GM12878 (cell line): ENCODE measurements around the gene DPPA3. TPM values are rescaled to one million over a fixed set of nuclear protein-coding genes. Genes with fewer than 3 reads are reported as not detected.

ENCODE experiments used
- ATAC-seq: fragments of 200-7000 bp; cut with Tn5 transposase; 3 replicates; pipeline ENCODE4 v1.9.1; 2020; ENCODE audit warnings: mild to moderate bottlenecking, moderate library complexity
- BruUV-seq: library from RNA; stranded (reverse); fragments of 400-500 nt; replicated peaks from 2 replicates; lab custom pipeline; 2021; lab: Mats Ljungman, UMichigan
- CTCF ChIA-PET: fragments of 300-600 bp; sonication (Branson Sonifier 250); formaldehyde crosslinking; extraction: SDS; loops from one replicate; lab custom pipeline; 2021; ENCODE audit warnings: inconsistent platforms; lab: Yijun Ruan, JAX
- POLR2A ChIA-PET: fragments of 350-600 bp; formaldehyde crosslinking; extraction: SDS; loops from one replicate; lab custom pipeline; 2021; ENCODE audit warnings: inconsistent platforms; lab: Charles Lee
- RAD21 ChIA-PET: fragments of 300-600 bp; sonication (Branson Sonifier 250); formaldehyde crosslinking; loops from one replicate; lab custom pipeline; 2023; ENCODE audit warnings: antibody characterized with exemption; ENCODE audit not compliant: unreplicated experiment; lab: Charles Lee
- SMC1A ChIA-PET: fragments of 300-600 bp; sonication (Branson Sonifier 250); formaldehyde crosslinking; loops from one replicate; lab custom pipeline; 2023; ENCODE audit not compliant: unreplicated experiment, uncharacterized antibody; lab: Charles Lee
- DNase-seq: peaks from one replicate; pipeline ENCODE4 v3.0.0-alpha.2; 2011; ENCODE audit warnings: low read depth, low spot score
- FAIRE-seq: peaks from 3 replicates; lab custom pipeline; 2011; peaks lifted over from hg19 to GRCh38; lab: Jason Lieb, UNC
- H2AFZ ChIP-seq: 2 replicates; pipeline ENCODE4 v1.6.0; 2011; ENCODE audit warnings: low read depth, low read length, control low read depth; ENCODE audit not compliant: control insufficient read depth
- H3K27ac ChIP-seq: 2 replicates; pipeline ENCODE4 v1.5.1; 2011; ENCODE audit warnings: control low read depth; ENCODE audit not compliant: control insufficient read depth, insufficient read depth
- H3K27me3 ChIP-seq, 2 experiments: replicated peaks in 1 of 2; 2 replicates each; pipeline versions ENCODE4 v1.6.0 to v1.6.1; 2011; ENCODE audit warnings: low read length in 1 of 2; ENCODE audit not compliant: control insufficient read depth in 2 of 2, insufficient read depth in 2 of 2
- H3K36me3 ChIP-seq, 2 experiments: 2 replicates each; pipeline ENCODE4 v1.5.1; 2011; ENCODE audit warnings: low read length in 1 of 2; ENCODE audit not compliant: control insufficient read depth in 2 of 2, insufficient read depth in 2 of 2
- H3K4me1 ChIP-seq: 2 replicates; pipeline ENCODE4 v1.6.1; 2011; ENCODE audit warnings: mild to moderate bottlenecking, low read length, moderate library complexity, mixed read lengths; ENCODE audit not compliant: control insufficient read depth, insufficient read depth
- H3K4me2 ChIP-seq: 2 replicates; pipeline ENCODE4 v1.6.0; 2011; ENCODE audit warnings: control low read depth; ENCODE audit not compliant: control insufficient read depth, insufficient read depth
- H3K4me3 ChIP-seq: fragments of 200-600 bp; sonication (generic); 2 replicates; pipeline ENCODE4 v1.5.1; 2016
- H3K79me2 ChIP-seq: 2 replicates; pipeline ENCODE4 v1.6.0; 2011; ENCODE audit warnings: low read length; ENCODE audit not compliant: control insufficient read depth, insufficient read depth
- H3K9ac ChIP-seq: 2 replicates; pipeline ENCODE4 v1.8.0; 2011; ENCODE audit warnings: low read length, control low read depth, mixed read lengths; ENCODE audit not compliant: control insufficient read depth, insufficient read depth
- H3K9me3 ChIP-seq: replicated peaks from 3 replicates; pipeline ENCODE4 v1.5.1; 2011; ENCODE audit warnings: mild to moderate bottlenecking, low read length; ENCODE audit not compliant: control insufficient read depth, insufficient read depth
- H4K20me1 ChIP-seq: 2 replicates; pipeline ENCODE4 v1.6.0; 2011; ENCODE audit not compliant: control insufficient read depth, insufficient read depth
- DPF2 ChIP-seq: fragments of 450-650 bp; IDR thresholded peaks from 2 replicates; pipeline ENCODE4 v1.6.1; 2017; ENCODE audit warnings: mild to moderate bottlenecking
- HCFC1 ChIP-seq: fragments of 150-350 bp; IDR thresholded peaks from 2 replicates; pipeline ENCODE4 v1.6.1; 2014; ENCODE audit warnings: low read length
- HDAC2 ChIP-seq: fragments of 200-600 bp; sonication (generic); IDR thresholded peaks from 2 replicates; pipeline ENCODE4 v1.6.1; 2017
- KLF5 ChIP-seq: fragments of 450-650 bp; IDR thresholded peaks from 2 replicates; pipeline ENCODE4 v1.6.1; 2014; ENCODE audit warnings: mild to moderate bottlenecking; ENCODE audit not compliant: partially characterized antibody
- MTA3 ChIP-seq: IDR thresholded peaks from 2 replicates; pipeline ENCODE4 v1.6.1; 2012; ENCODE audit warnings: low read length, inconsistent platforms, borderline replicate concordance
- MYC ChIP-seq: IDR thresholded peaks from 2 replicates; pipeline ENCODE4 v1.6.1; 2011; ENCODE audit warnings: mild to moderate bottlenecking, low read length, moderate library complexity, inconsistent platforms; ENCODE audit not compliant: insufficient read depth, insufficient replicate concordance, insufficient read length, severe bottlenecking
- POLR2A ChIP-seq: IDR thresholded peaks from 2 replicates; pipeline ENCODE4 v1.6.1; 2011; ENCODE audit warnings: low read depth, mild to moderate bottlenecking, low read length
- RFX5 ChIP-seq: IDR thresholded peaks from 2 replicates; pipeline ENCODE4 v1.6.1; 2011; ENCODE audit warnings: low read depth, low read length, improper control_type of control experiment
- STAT1 ChIP-seq: fragments of 450-650 bp; conservative IDR thresholded peaks from 2 replicates; pipeline ENCODE4 v1.6.1; 2014; ENCODE audit warnings: antibody characterized with exemption, mild to moderate bottlenecking
- ZSCAN29 ChIP-seq: fragments of 450-650 bp; IDR thresholded peaks from 2 replicates; pipeline ENCODE4 v1.6.1; 2017; ENCODE audit warnings: mild to moderate bottlenecking, moderate library complexity
- WGBS: methylation state at CpG from one replicate; pipeline ENCODE4 v1.1.6; 2016; ENCODE audit warnings: low lambda C conversion rate; ENCODE audit not compliant: insufficient replicate concordance, insufficient coverage; ENCODE audit errors: missing lambda C conversion rate; 5-methylcytosine and 5-hydroxymethylcytosine counted together
- in situ Hi-C: fragments of 300-500 bp; cut with MboI; formaldehyde crosslinking; loops from 9 replicates; pipeline ENCODE4 v1.14.3; 2018; ENCODE audit warnings: mixed read lengths
- intact Hi-C: fragments of 100-400 bp; cut with micrococcal nuclease; formaldehyde crosslinking; loops from one replicate; pipeline ENCODE4 v1.14.2; 2022; ENCODE audit not compliant: unreplicated experiment
- polyA plus RNA-seq, 11 experiments: library from polyadenylated mRNA; depleted of rRNA in 4 of 11; unstranded in 6 of 11; stranded (reverse) in 5 of 11; fragments of >200 nt; fragmentation: Nextera tagmentation in 4 of 11; fragmentation: Illumina TruSeq in 1 of 11; extraction: Ambion mirVana in 4 of 11; extraction: Trizol in 1 of 11; gene quantifications; 1 replicate in 1 of 11; 2 replicates in 10 of 11; pipeline versions ENCODE4 v1.2.1 to v1.2.3, GENCODE V29; 2011 to 2016; ENCODE audit warnings: inconsistent platforms in 2 of 11, missing spikeins in 2 of 11, low read depth in 1 of 11
- total RNA-seq, 4 experiments: library from RNA; depleted of rRNA in 3 of 4; stranded (reverse); fragments of >200 nt in 3 of 4; fragmentation: Illumina TruSeq in 1 of 4; extraction: Trizol in 1 of 4; gene quantifications; 2 replicates each; pipeline versions ENCODE4 v1.2.1 to v1.2.3, GENCODE V29; 2013 to 2021
- TF ChIP-seq, protein P1 (sequence below): IDR thresholded peaks from 2 replicates; pipeline ENCODE4 v1.6.1; 2012; ENCODE audit warnings: mild to moderate bottlenecking, low read depth, low read length

The DPPA3 gene
- total and polyA plus RNA-seq, 10 of the 15 experiments (the other 5 are each of a cell fraction or from before 2014, with no cell fraction given), result 0.05 TPM; not detected in 9

DNA sequence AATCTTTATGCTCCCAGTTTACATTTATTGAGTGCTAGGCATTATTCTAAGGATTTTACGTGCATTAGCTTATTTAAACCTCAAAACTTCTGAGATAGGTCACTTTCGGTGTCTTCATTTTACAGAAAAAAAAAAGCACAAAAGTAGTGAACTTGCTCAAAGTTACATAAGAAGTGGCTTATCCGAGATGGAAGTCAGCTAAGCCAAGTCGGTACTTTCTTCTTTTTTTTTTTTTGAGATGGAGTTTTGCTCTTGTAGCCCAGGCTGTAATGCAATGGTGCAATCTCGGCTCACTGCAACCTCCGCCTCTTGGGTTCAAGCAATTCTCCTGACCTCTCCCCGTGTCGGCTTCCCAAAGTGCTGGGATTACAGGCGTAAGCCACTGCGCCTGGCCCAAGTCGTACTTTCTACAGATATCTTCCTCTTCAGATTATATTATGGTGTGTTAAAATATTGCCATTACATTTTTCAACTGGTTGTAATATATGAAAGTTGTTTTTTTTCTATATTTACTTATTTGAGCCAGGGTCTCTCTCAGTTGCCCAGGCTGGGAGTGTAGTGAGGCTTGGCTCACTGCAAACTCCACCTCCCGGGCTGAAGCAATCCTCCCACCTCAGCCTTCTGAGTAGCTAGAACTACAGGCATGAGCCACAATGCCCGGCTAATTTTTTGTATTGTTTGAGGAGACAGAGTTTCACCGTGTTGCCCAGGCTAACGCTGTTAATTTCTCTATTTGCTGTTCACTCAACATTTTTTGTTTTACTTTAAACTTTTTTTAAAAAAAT lies 8.9 kb downstream of the DPPA3 start (continued):
- TF ChIP-seq, protein P1, sequence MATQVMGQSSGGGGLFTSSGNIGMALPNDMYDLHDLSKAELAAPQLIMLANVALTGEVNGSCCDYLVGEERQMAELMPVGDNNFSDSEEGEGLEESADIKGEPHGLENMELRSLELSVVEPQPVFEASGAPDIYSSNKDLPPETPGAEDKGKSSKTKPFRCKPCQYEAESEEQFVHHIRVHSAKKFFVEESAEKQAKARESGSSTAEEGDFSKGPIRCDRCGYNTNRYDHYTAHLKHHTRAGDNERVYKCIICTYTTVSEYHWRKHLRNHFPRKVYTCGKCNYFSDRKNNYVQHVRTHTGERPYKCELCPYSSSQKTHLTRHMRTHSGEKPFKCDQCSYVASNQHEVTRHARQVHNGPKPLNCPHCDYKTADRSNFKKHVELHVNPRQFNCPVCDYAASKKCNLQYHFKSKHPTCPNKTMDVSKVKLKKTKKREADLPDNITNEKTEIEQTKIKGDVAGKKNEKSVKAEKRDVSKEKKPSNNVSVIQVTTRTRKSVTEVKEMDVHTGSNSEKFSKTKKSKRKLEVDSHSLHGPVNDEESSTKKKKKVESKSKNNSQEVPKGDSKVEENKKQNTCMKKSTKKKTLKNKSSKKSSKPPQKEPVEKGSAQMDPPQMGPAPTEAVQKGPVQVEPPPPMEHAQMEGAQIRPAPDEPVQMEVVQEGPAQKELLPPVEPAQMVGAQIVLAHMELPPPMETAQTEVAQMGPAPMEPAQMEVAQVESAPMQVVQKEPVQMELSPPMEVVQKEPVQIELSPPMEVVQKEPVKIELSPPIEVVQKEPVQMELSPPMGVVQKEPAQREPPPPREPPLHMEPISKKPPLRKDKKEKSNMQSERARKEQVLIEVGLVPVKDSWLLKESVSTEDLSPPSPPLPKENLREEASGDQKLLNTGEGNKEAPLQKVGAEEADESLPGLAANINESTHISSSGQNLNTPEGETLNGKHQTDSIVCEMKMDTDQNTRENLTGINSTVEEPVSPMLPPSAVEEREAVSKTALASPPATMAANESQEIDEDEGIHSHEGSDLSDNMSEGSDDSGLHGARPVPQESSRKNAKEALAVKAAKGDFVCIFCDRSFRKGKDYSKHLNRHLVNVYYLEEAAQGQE, result no peak
- no peak for TF ChIP-seq POLR2A
- no peak for TF ChIP-seq KLF5
- TF ChIP-seq DPF2, result no peak
- TF ChIP-seq MYC, result no peak
- TF ChIP-seq HDAC2, result no peak

DNA sequence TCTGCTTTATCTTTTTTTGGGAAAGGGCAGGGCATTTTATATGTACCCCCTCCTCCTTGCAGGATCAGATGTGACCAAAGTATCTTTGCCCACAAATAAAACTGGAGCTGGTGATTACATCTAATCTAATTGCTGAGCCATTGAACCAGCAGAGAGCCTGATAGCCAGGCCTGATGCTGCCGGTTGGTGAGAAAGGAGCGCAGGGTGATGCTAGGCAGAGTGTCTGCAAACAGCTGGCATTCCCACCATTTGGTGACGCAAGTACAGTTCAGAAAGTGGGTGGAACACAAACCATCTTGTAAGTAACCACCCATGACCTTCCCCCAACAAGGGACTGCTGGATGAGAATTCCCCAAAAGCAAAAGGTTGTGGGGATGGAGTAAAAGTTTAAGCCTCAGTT lies 12.7 kb downstream of the DPPA3 start:
- Histone ChIP-seq H3K9ac (no peak overlapping the region), H3K9me3 (no peaks in the 10 kb centered on the region), H3K4me1 (no peaks in the 10 kb centered on the region), H2AFZ (no peak overlapping the region), H3K27ac (no peak overlapping the region), H4K20me1 (no peaks in the 10 kb centered on the region), H3K4me3 (no peak overlapping the region), H3K27me3 (no peaks in the 10 kb centered on the region), H3K36me3 (no peaks in the 10 kb centered on the region), H3K4me2 (no peak overlapping the region), H3K79me2 (no peaks in the 10 kb centered on the region)
- RAD21 ChIA-PET, result no interaction called here
- CTCF ChIA-PET, result no interaction called here
- SMC1A ChIA-PET, result no interaction called here
- POLR2A ChIA-PET, result no interaction called here
- FAIRE-seq (no peak), DNase-seq (no peak), ATAC-seq (no peak)
- intact Hi-C loops (no loop called here), in situ Hi-C loops (no loop called here)
- BruUV-seq, result no TSS peak
- TF ChIP-seq ZSCAN29, result no peak
- no peak for TF ChIP-seq MTA3
- no peak for TF ChIP-seq HCFC1
- no peak for TF ChIP-seq STAT1
- TF ChIP-seq RFX5, result no peak
- 70% methylated on average over 3 of the region's 3 CpGs for WGBS
